Lung (tissue), 12 donors: ENCODE measurements around the gene ADK. TPM values are rescaled to one million over a fixed set of nuclear protein-coding genes. Genes with fewer than 3 reads are reported as not detected.

Source experiments
- ATAC-seq: fragments of 200-7000 bp; cut with Tn5 transposase; one replicate; pipeline ENCODE4 v1.9.1; 2020; ENCODE audit warnings: moderate number of reproducible peaks; ENCODE audit not compliant: insufficient read depth, low FRiP score
- DNase-seq, 3 donors: peaks; one replicate each; pipeline ENCODE4 v3.0.0-alpha.2; 2013 to 2017
- H3K27ac ChIP-seq, 2 donors: one replicate each; pipeline ENCODE4 v1.5.1; 2013; ENCODE audit warnings: mild to moderate bottlenecking in 2 of 2, moderate library complexity in 2 of 2, control low read depth in 1 of 2, inconsistent platforms in 1 of 2, low read depth in 1 of 2, low read length in 1 of 2
- H3K27me3 ChIP-seq, 3 donors: one replicate each; pipeline ENCODE4 v1.5.1; 2013; ENCODE audit warnings: low read length in 2 of 3; ENCODE audit not compliant: control insufficient read depth in 3 of 3, insufficient read depth in 3 of 3
- H3K36me3 ChIP-seq, 4 donors: one replicate each; pipeline ENCODE4 v1.5.1; 2013; ENCODE audit warnings: low read length in 4 of 4, mild to moderate bottlenecking in 1 of 4, moderate library complexity in 1 of 4; ENCODE audit not compliant: control insufficient read depth in 4 of 4, insufficient read depth in 4 of 4
- H3K4me1 ChIP-seq, 5 donors: one replicate each; pipeline ENCODE4 v1.5.1; 2013; ENCODE audit warnings: low read length in 5 of 5, mild to moderate bottlenecking in 2 of 5, moderate library complexity in 1 of 5; ENCODE audit not compliant: control insufficient read depth in 5 of 5, insufficient read depth in 5 of 5
- H3K4me3 ChIP-seq: one replicate; pipeline ENCODE4 v1.5.1; 2013; ENCODE audit warnings: mild to moderate bottlenecking, control low read depth, moderate library complexity
- H3K9ac ChIP-seq, 2 donors: one replicate each; pipeline ENCODE4 v1.5.1; 2013; ENCODE audit warnings: low read length in 2 of 2, control low read depth in 1 of 2; ENCODE audit not compliant: insufficient read depth in 1 of 2
- H3K9me3 ChIP-seq, 4 donors: one replicate each; pipeline ENCODE4 v1.5.1; 2013; ENCODE audit warnings: low read length in 3 of 4, mild to moderate bottlenecking in 1 of 4, moderate library complexity in 1 of 4; ENCODE audit not compliant: control insufficient read depth in 4 of 4, insufficient read depth in 3 of 4
- CTCF ChIP-seq: IDR thresholded peaks from 2 replicates; pipeline ENCODE4 v1.5.1; 2012; ENCODE audit warnings: mild to moderate bottlenecking; ENCODE audit errors: control extremely low read depth, extremely low read depth
- WGBS, 2 donors: extraction: QIAGEN DNeasy Blood & Tissue Kit; methylation state at CpG; one replicate each; pipeline ENCODE4 v1.1.7; 2013; 5-methylcytosine and 5-hydroxymethylcytosine counted together
- polyA plus RNA-seq, 2 donors: library from polyadenylated mRNA; stranded (reverse); fragments of 200-250 nt; gene quantifications; one replicate each; pipeline ENCODE4 v1.2.1, GENCODE V29; 2013
- total RNA-seq, 2 donors: library from RNA; depleted of rRNA in 1 of 2; stranded (reverse); fragments of >200 nt in 1 of 2; gene quantifications; one replicate each; pipeline ENCODE4 v1.2.1, GENCODE V29; 2014 to 2021
- donor health status: control.
- donor health status: control.
- donor health status: Bipolar disorder and iron deficiency.
- donor health status: healthy.
- donor health status: DM: yes; HTN: yes; CAD: no.

Gene ADK
- total and polyA plus RNA-seq, 4 donors, result 31.6 to 82.3 (median 42.9) TPM

GRCh38 chr10:74674927-74675326, 523.9 kb downstream of the ADK start:
- Histone ChIP-seq H3K27me3 (no peaks in the 10 kb centered on the region), H3K4me1 (peaks cover 0 to 4% (median 1%) of the 10 kb centered on the region in 5 donors), H3K36me3 (peaks cover 0 to 11% (median 3%) of the 10 kb centered on the region in 4 donors), H3K9me3 (peaks cover 0 to 4% (median 2%) of the 10 kb centered on the region in 4 donors), H3K4me3 (no peak overlapping the region), H3K27ac (no peak overlapping the region), H3K9ac (no peak overlapping the region)
- TF ChIP-seq CTCF, result no peak
- WGBS, 2 donors, result 95 to 98% methylated on average over 1 of the region's 1 CpG
- no peak for DNase-seq
- ATAC-seq, result no peak

- no peak overlapping the region for H3K9ac ChIP-seq
- no peak overlapping the region for H3K27ac ChIP-seq
- peaks cover 0 to 2% (median 0%) of the 10 kb centered on the region in 5 donors for H3K4me1 ChIP-seq
Measured at GRCh38 chr10:74675484-74675883, 524.5 kb downstream of the ADK start.

GRCh38 chr10:74677951-74678350, 526.9 kb downstream of the ADK start:
- no peak for TF ChIP-seq CTCF
- Histone ChIP-seq H3K27ac (no peak overlapping the region), H3K36me3 (peaks cover 0 to 11% (median 2%) of the 10 kb centered on the region in 4 donors), H3K9me3 (peaks cover 0 to 4% (median 2%) of the 10 kb centered on the region in 4 donors), H3K4me3 (no peak overlapping the region), H3K27me3 (no peaks in the 10 kb centered on the region), H3K9ac (no peak overlapping the region), H3K4me1 (peaks cover 0 to 3% (median 0%) of the 10 kb centered on the region in 5 donors)
- no peak for ATAC-seq
- 97 to 100% methylated on average over 1 of the region's 1 CpG for WGBS, 2 donors
- DNase-seq, result no peak

More at GRCh38 chr10:74675484-74675883, 524.5 kb downstream of the ADK start:
- DNase-seq, result no peak
- H3K36me3 ChIP-seq, result peaks cover 0 to 11% (median 3%) of the 10 kb centered on the region in 4 donors
- H3K9me3 ChIP-seq, result peaks cover 0 to 4% (median 2%) of the 10 kb centered on the region in 4 donors
- H3K27me3 ChIP-seq, result no peaks in the 10 kb centered on the region
- no peak for ATAC-seq
- no peak for TF ChIP-seq CTCF
- no peak overlapping the region for H3K4me3 ChIP-seq

- no peak overlapping the region for H3K27ac ChIP-seq
- no peak overlapping the region for H3K4me3 ChIP-seq
- WGBS, 2 donors, result 90 to 98% methylated on average over 4 of the region's 4 CpGs
- peak in 2 of 3 donors; percentile 21 to 26 for DNase-seq
- peaks cover 0 to 10% (median 3%) of the 10 kb centered on the region in 5 donors for H3K4me1 ChIP-seq
- H3K9me3 ChIP-seq, result no peaks in the 10 kb centered on the region
- ATAC-seq, result no peak
- H3K9ac ChIP-seq, result no peak overlapping the region
- no peak for TF ChIP-seq CTCF
- H3K36me3 ChIP-seq, result no peaks in the 10 kb centered on the region
- no peaks in the 10 kb centered on the region for H3K27me3 ChIP-seq
Measured at GRCh38 chr10:74681917-74682627, 531.1 kb downstream of the ADK start.
